Testis (tissue), 2 donors: Measurements from ENCODE around the gene FABP1.

Experiments
- POLR2A ChIP-seq: fragments of 450-650 bp; IDR thresholded peaks from one replicate; pipeline ENCODE4 v1.6.1; 2017; ENCODE audit warnings: antibody characterized with exemption, mild to moderate bottlenecking, moderate library complexity
- TF ChIP-seq, protein P1 (sequence below), 3 experiments: fragments of 450-650 bp in 2 of 3; fragments of 200-600 bp in 1 of 3; sonication (generic) in 1 of 3; IDR thresholded peaks; one replicate each; pipeline ENCODE4 v1.5.1; 2016 to 2019; ENCODE audit warnings: antibody characterized with exemption in 3 of 3, mild to moderate bottlenecking in 2 of 3, moderate library complexity in 1 of 3

DNA sequence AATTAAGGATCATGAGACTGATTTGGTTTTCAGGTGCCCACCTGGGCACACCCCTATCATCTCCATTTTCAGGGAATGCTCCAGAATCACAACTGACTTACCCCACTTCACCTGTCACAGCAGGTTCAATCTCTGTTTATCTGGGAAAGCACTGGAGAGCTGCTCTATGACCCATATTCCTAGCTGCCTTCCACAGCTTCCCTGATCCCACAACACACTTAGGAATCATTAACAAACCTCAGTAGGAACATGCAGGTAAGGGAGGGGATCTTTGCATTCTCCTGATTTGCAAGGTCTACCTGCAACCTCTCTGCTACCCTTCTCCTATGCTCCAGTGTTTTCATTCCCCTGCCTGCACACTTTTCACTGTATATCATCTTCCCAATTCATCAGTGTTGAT lies 18.7 kb upstream of the FABP1 start:
- TF ChIP-seq, protein P1, sequence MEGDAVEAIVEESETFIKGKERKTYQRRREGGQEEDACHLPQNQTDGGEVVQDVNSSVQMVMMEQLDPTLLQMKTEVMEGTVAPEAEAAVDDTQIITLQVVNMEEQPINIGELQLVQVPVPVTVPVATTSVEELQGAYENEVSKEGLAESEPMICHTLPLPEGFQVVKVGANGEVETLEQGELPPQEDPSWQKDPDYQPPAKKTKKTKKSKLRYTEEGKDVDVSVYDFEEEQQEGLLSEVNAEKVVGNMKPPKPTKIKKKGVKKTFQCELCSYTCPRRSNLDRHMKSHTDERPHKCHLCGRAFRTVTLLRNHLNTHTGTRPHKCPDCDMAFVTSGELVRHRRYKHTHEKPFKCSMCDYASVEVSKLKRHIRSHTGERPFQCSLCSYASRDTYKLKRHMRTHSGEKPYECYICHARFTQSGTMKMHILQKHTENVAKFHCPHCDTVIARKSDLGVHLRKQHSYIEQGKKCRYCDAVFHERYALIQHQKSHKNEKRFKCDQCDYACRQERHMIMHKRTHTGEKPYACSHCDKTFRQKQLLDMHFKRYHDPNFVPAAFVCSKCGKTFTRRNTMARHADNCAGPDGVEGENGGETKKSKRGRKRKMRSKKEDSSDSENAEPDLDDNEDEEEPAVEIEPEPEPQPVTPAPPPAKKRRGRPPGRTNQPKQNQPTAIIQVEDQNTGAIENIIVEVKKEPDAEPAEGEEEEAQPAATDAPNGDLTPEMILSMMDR (IDR thresholded peaks at IDR 0.05) = no peak
- TF ChIP-seq POLR2A = no peak
